HCT116 (cell line): ENCODE results near the gene HAAO. TPM values are rescaled to one million over a fixed set of nuclear protein-coding genes. Genes with fewer than 3 reads are reported as not detected.

Experiments used
- ATAC-seq: fragments of 200-7000 bp; cut with Tn5 transposase; 2 replicates; pipeline ENCODE4 v1.9.1; 2020; ENCODE audit warnings: mild to moderate bottlenecking, moderate library complexity
- BruUV-seq: library from RNA; stranded (reverse); fragments of 400-500 nt; replicated peaks from 2 replicates; lab custom pipeline; 2021; lab: Mats Ljungman, UMichigan
- CTCF ChIA-PET: fragments of 300-600 bp; sonication (Branson Sonifier 250); formaldehyde crosslinking; loops from one replicate; lab custom pipeline; 2021; ENCODE audit warnings: antibody characterized with exemption; lab: Charles Lee
- POLR2A ChIA-PET: fragments of 300-600, 350-600 bp; sonication (Branson Sonifier 250); formaldehyde crosslinking; loops from one replicate; lab custom pipeline; 2021; ENCODE audit warnings: antibody characterized with exemption; lab: Charles Lee
- RAD21 ChIA-PET, 2 experiments: fragments of 300-600 bp; sonication (Branson Sonifier 250); formaldehyde crosslinking; loops; one replicate each; lab custom pipeline; 2023; ENCODE audit warnings: low total read pairs in 2 of 2; ENCODE audit not compliant: uncharacterized antibody in 2 of 2, unreplicated experiment in 2 of 2, low non-redundant PET in 1 of 2; lab: Charles Lee
- DNase-seq: peaks from one replicate; pipeline ENCODE4 v3.0.0-alpha.2; 2010; ENCODE audit warnings: low read depth, low spot score
- H2AFZ ChIP-seq: fragments of 200-600 bp; shearing (Covaris generic), sonication (generic); 2 replicates; pipeline ENCODE4 v1.6.1; 2017; ENCODE audit warnings: low read depth, mixed run types, mixed read lengths, antibody characterized with exemption, low read length; ENCODE audit not compliant: poor library complexity, severe bottlenecking
- H3K27ac ChIP-seq: 2 replicates; pipeline ENCODE4 v1.5.1; 2012; ENCODE audit warnings: low read depth, low read length
- H3K27me3 ChIP-seq: fragments of 200-600 bp; sonication (generic); 2 replicates; pipeline ENCODE4 v1.6.1; 2016; ENCODE audit warnings: mixed run types, low read length, mixed read lengths; ENCODE audit not compliant: insufficient read depth
- H3K36me3 ChIP-seq, 2 experiments: fragments of 200-500 bp in 1 of 2; fragments of 200-600 bp in 1 of 2; sonication (Bioruptor generic) in 1 of 2; sonication (generic) in 1 of 2; 2 replicates each; pipeline versions ENCODE4 v1.5.1 to v1.6.1; 2014 to 2016; ENCODE audit warnings: low read length in 2 of 2, inconsistent platforms in 1 of 2, mixed read lengths in 1 of 2, mixed run types in 1 of 2; ENCODE audit not compliant: insufficient read depth in 2 of 2, control insufficient read depth in 1 of 2
- H3K4me1 ChIP-seq, 2 experiments: fragments of 200-600 bp in 1 of 2; sonication (generic) in 1 of 2; 2 replicates each; pipeline versions ENCODE4 v1.5.1 to v1.6.1; 2012 to 2017; ENCODE audit warnings: low read length in 2 of 2, inconsistent platforms in 1 of 2, mild to moderate bottlenecking in 1 of 2, mixed read lengths in 1 of 2, mixed run types in 1 of 2, moderate library complexity in 1 of 2; ENCODE audit not compliant: insufficient read depth in 2 of 2, control insufficient read depth in 1 of 2
- H3K4me2 ChIP-seq: fragments of 200-600 bp; sonication (generic); 2 replicates; pipeline ENCODE4 v1.6.1; 2017; ENCODE audit warnings: mixed run types, low read length, mixed read lengths
- H3K4me3 ChIP-seq, 2 experiments: fragments of 200-600 bp in 1 of 2; sonication (generic) in 1 of 2; replicated peaks in 1 of 2; 2 replicates each; pipeline ENCODE4 v1.5.1; 2011 to 2016; ENCODE audit warnings: low read length in 2 of 2, control low read depth in 1 of 2, low read depth in 1 of 2, mild to moderate bottlenecking in 1 of 2, mixed read lengths in 1 of 2, mixed run types in 1 of 2
- H3K79me2 ChIP-seq: fragments of 200-600 bp; sonication (generic); 2 replicates; pipeline ENCODE4 v1.6.1; 2017; ENCODE audit warnings: mild to moderate bottlenecking, mixed run types, low read length, moderate library complexity, mixed read lengths; ENCODE audit not compliant: insufficient read depth
- H3K9ac ChIP-seq: fragments of 200-600 bp; sonication (generic); 2 replicates; pipeline ENCODE4 v1.6.1; 2016; ENCODE audit warnings: low read length, mixed read lengths
- H3K9me2 ChIP-seq: fragments of 200-600 bp; sonication (generic), shearing (Covaris generic); 2 replicates; pipeline ENCODE4 v1.6.1; 2017; ENCODE audit warnings: mixed run types, mild to moderate bottlenecking, moderate library complexity; ENCODE audit not compliant: insufficient read depth
- H3K9me3 ChIP-seq, 2 experiments: fragments of 200-500 bp in 1 of 2; fragments of 200-600 bp in 1 of 2; sonication (Bioruptor generic) in 1 of 2; sonication (generic) in 1 of 2; 2 replicates each; pipeline ENCODE4 v1.6.1; 2014 to 2017; ENCODE audit warnings: low read length in 2 of 2, mixed read lengths in 2 of 2, inconsistent platforms in 1 of 2, low read depth in 1 of 2, mild to moderate bottlenecking in 1 of 2, mixed run types in 1 of 2, moderate library complexity in 1 of 2; ENCODE audit not compliant: control insufficient read depth in 1 of 2, insufficient read depth in 1 of 2
- H4K20me1 ChIP-seq: fragments of 200-600 bp; sonication (generic), shearing (Covaris generic); 2 replicates; pipeline ENCODE4 v1.6.1; 2017; ENCODE audit warnings: mixed run types, mild to moderate bottlenecking, moderate library complexity; ENCODE audit not compliant: insufficient read depth
- ATF3 ChIP-seq: IDR thresholded peaks from 2 replicates; pipeline ENCODE4 v1.6.1; 2012
- CBX3 ChIP-seq: IDR thresholded peaks from 2 replicates; pipeline ENCODE4 v1.6.1; 2012; ENCODE audit warnings: low read depth
- CEBPB ChIP-seq: IDR thresholded peaks from 2 replicates; pipeline ENCODE4 v1.6.1; 2012; ENCODE audit warnings: low read depth
- ELF1 ChIP-seq: IDR thresholded peaks from 2 replicates; pipeline ENCODE4 v1.6.1; 2012; ENCODE audit warnings: low read depth, borderline replicate concordance
- EZH2 ChIP-seq: fragments of 200-600 bp; sonication (generic); IDR thresholded peaks from 2 replicates; pipeline ENCODE4 v1.6.1; 2017; ENCODE audit warnings: antibody characterized with exemption, mixed run types
- FOSL1 ChIP-seq: IDR thresholded peaks from 2 replicates; pipeline ENCODE4 v1.6.1; 2012; ENCODE audit warnings: low read depth
- JUND ChIP-seq: IDR thresholded peaks from 2 replicates; pipeline ENCODE4 v1.6.1; 2012
- MAX ChIP-seq: IDR thresholded peaks from 2 replicates; pipeline ENCODE4 v1.6.1; 2012
- POLR2A ChIP-seq: IDR thresholded peaks from 2 replicates; pipeline ENCODE4 v1.7.0; 2011; ENCODE audit warnings: borderline replicate concordance; ENCODE audit not compliant: insufficient read depth, insufficient read length; ENCODE audit errors: extremely low read depth
- POLR2AphosphoS5 ChIP-seq: IDR thresholded peaks from 2 replicates; pipeline ENCODE4 v1.6.1; 2011; ENCODE audit warnings: mild to moderate bottlenecking, low read depth, low read length, moderate library complexity
- RAD21 ChIP-seq: IDR thresholded peaks from 2 replicates; pipeline ENCODE4 v1.6.1; 2012; ENCODE audit warnings: low read depth, mild to moderate bottlenecking
- REST ChIP-seq: IDR thresholded peaks from 2 replicates; pipeline ENCODE4 v1.6.1; 2012; ENCODE audit warnings: low read depth
- SIN3A ChIP-seq: IDR thresholded peaks from 2 replicates; pipeline ENCODE4 v1.6.1; 2012; ENCODE audit warnings: low read depth
- SP1 ChIP-seq: IDR thresholded peaks from 2 replicates; pipeline ENCODE4 v1.6.1; 2012; ENCODE audit warnings: low read depth
- SRF ChIP-seq: IDR thresholded peaks from 2 replicates; pipeline ENCODE4 v1.6.1; 2012; ENCODE audit warnings: low read depth
- TCF7L2 ChIP-seq: IDR thresholded peaks from 2 replicates; pipeline ENCODE4 v1.7.0; 2011; ENCODE audit warnings: borderline replicate concordance, inconsistent platforms; ENCODE audit not compliant: insufficient read depth, insufficient read length; ENCODE audit errors: extremely low read depth
- YY1 ChIP-seq: IDR thresholded peaks from 2 replicates; pipeline ENCODE4 v1.6.1; 2011; ENCODE audit warnings: low read length, low read depth, moderate library complexity, mild to moderate bottlenecking; ENCODE audit not compliant: insufficient replicate concordance; ENCODE audit errors: extremely low read depth
- ZFX ChIP-seq: fragments of 450-650 bp; IDR thresholded peaks from 2 replicates; pipeline ENCODE4 v1.6.1; 2017
- ZNF274 ChIP-seq: fragments of 200-500 bp; sonication (Bioruptor generic); IDR thresholded peaks from 2 replicates; pipeline ENCODE4 v1.6.1; 2014; ENCODE audit warnings: mild to moderate bottlenecking, low read depth, low read length, inconsistent platforms
- intact Hi-C: fragments of 100-400 bp; cut with micrococcal nuclease; formaldehyde crosslinking; loops from 2 replicates; pipeline ENCODE4 v1.10.0; 2022
- total RNA-seq: library from RNA; stranded (reverse); gene quantifications from one replicate; pipeline ENCODE4 v1.2.1, GENCODE V29; 2021; ENCODE audit not compliant: unreplicated experiment

Gene HAAO
- total RNA-seq, 1 experiment from 2014 or later, result not detected

- Histone ChIP-seq H3K9me3 (no peaks in the 10 kb centered on the region), H4K20me1 (no peaks in the 10 kb centered on the region), H3K27me3 (no peaks in the 10 kb centered on the region), H3K9me2 (no peaks in the 10 kb centered on the region), H3K4me2 (no peak overlapping the region), H3K4me1 (peaks cover 5 to 6% of the 10 kb centered on the region in 2 experiments), H3K27ac (no peak overlapping the region)
- intact Hi-C loops, result no loop called here
- BruUV-seq, result no TSS peak
- CTCF ChIA-PET, result no interaction called here
- TF ChIP-seq SP1 (no peak), SIN3A (no peak), EZH2 (no peak), CBX3 (no peak), JUND (no peak), SRF (no peak), TCF7L2 (no peak), POLR2AphosphoS5 (no peak), FOSL1 (no peak), RAD21 (no peak), ZFX (no peak), ATF3 (no peak), POLR2A (no peak), ZNF274 (no peak), YY1 (no peak), MAX (no peak), CEBPB (no peak), REST (no peak), ELF1 (no peak)
- TF ChIP-seq, all 23 proteins: peak for 0
- no peak overlapping the region for H3K9ac ChIP-seq
- ChIA-PET RAD21 (no interaction called here), POLR2A (no interaction called here)
- no peak overlapping the region for H3K4me3 ChIP-seq
- no peaks in the 10 kb centered on the region for H3K36me3 ChIP-seq
- no peak for DNase-seq
- no peaks in the 10 kb centered on the region for H3K79me2 ChIP-seq
- ATAC-seq, result no peak
- H2AFZ ChIP-seq, result no peak overlapping the region
These were observed 12.0 kb upstream of the HAAO start for GRCh38 chr2:42804338-42804737.
